ENCODE data around the gene CCL27. TPM values are rescaled to one million over a fixed set of nuclear protein-coding genes. Genes with fewer than 3 reads are reported as not detected.
A peak's percentile ranks its signal among the peaks of the same experiment; 100 is the strongest.

CCL27 gene
- polyA plus RNA-seq, 2 of the 4 experiments (the other 2 are of a cell fraction): 0.22 to 0.27 TPM

- ATAC-seq (no peak), DNase-seq (ENCODE audit: low read depth in 1 of 2, low spot score in 1 of 2) (no peak), FAIRE-seq (no peak)
- Histone ChIP-seq H3K4me3 (no peak overlapping the region), H3K27ac (no peak overlapping the region), H3K4me1 (peaks cover under 1% of the 10 kb centered on the region; the same call in 2 of the 3 replicates), H3K4me2 (no peak overlapping the region), H3K9me3 (0 out of 3 replicates have a peak, but pooled peaks cover 4% of the 10 kb centered on the region)
- WGBS (ENCODE audit: missing lambda C conversion rate): 80% methylated on average over 5 of the region's 5 CpGs
- ChIA-PET POLR2A (no interaction called here), CTCF (interaction anchor here (0.8 to 3.8 kb wide), 5 partner anchors 9 to 36 kb away, joined by 3 to 23 read pairs (median 5); no protein-coding TSS in a partner anchor)
- TF ChIP-seq EHMT2 (IDR thresholded peaks at IDR 0.05; ENCODE audit: low read depth) (no peak), MAFK (IDR thresholded peaks at IDR 0.05; ENCODE audit: partially characterized antibody) (peak; percentile 87)
These were observed 7.5 kb upstream of the CCL27 start for GRCh38 chr9:34669809-34670562.

- CTCF ChIA-PET: interaction anchor here (1.2 to 12.1 kb wide), 11 partner anchors 9 to 332 kb away, joined by 3 to 288 read pairs (median 4); partner anchors contain the start of genes GALT, IL11RA and SIGMAR1
- H3K4me1 ChIP-seq: peaks cover 8% of the 10 kb centered on the region
- DNase-seq (ENCODE audit: low read depth in 1 of 2, low spot score in 1 of 2) (peak; percentile 95 to 99), ATAC-seq (peak; percentile 79 to 86), FAIRE-seq (peak; percentile 28)
- peak overlapping the region; percentile 96 for H3K4me2 ChIP-seq
- under 1% methylated on average over 26 of the region's 55 CpGs for WGBS (ENCODE audit: missing lambda C conversion rate)
- TF ChIP-seq RCOR1 (IDR thresholded peaks at IDR 0.05; ENCODE audit: low read depth, low read length) (no peak), CEBPB (IDR thresholded peaks at IDR 0.05) (peak; percentile 30 to 65; a peak in 3 of 4 replicates), MAZ (IDR thresholded peaks at IDR 0.05; ENCODE audit: borderline replicate concordance, low read depth, low read length) (peak; percentile 79; the same call in 1 of the 2 replicates), HMGXB4 (CRISPR knock-in tag; IDR thresholded peaks at IDR 0.05; ENCODE audit: borderline replicate concordance) (peak; percentile 44; the same call in 1 of the 2 replicates), ZSCAN20 (CRISPR knock-in tag; IDR thresholded peaks at IDR 0.05) (no peak), JUN (IDR thresholded peaks at IDR 0.05) (peak in 1 of 2 experiments; percentile 77; a peak in 3 of 5 replicates), BCL3 (IDR thresholded peaks at IDR 0.05) (no peak), HOXA7 (CRISPR knock-in tag; IDR thresholded peaks at IDR 0.05) (peak; percentile 78; the same call in 1 of the 2 replicates), CHD2 (IDR thresholded peaks at IDR 0.05; ENCODE audit: low read length, partially characterized antibody) (peak; percentile 8), PBX3 (IDR thresholded peaks at IDR 0.05) (no peak), NR3C1 (IDR thresholded peaks at IDR 0.05) (no peak), HOXB13 (CRISPR knock-in tag; IDR thresholded peaks at IDR 0.05; ENCODE audit: low read depth) (no peak), RARB (CRISPR knock-in tag; IDR thresholded peaks at IDR 0.05) (0 out of 2 replicates have a peak, but pooled peaks have one; percentile 15), FOSL2 (IDR thresholded peaks at IDR 0.05) (no peak), FOSL2 (CRISPR knock-in tag; IDR thresholded peaks at IDR 0.05) (0 out of 2 replicates have a peak, but pooled peaks have one; percentile 1), PHF8 (IDR thresholded peaks at IDR 0.05; ENCODE audit: borderline replicate concordance, low read depth) (peak; percentile 85; the same call in 1 of the 2 replicates), POLR2A (IDR thresholded peaks at IDR 0.05; ENCODE audit: low read length) (peak; percentile 47), MAX (IDR thresholded peaks at IDR 0.05) (peak; percentile 3)
- H3K9me3 ChIP-seq: 0 out of 3 replicates have a peak, but pooled peaks cover 4% of the 10 kb centered on the region
- peak overlapping the region; percentile 96 to 97 for H3K27ac ChIP-seq
- peak overlapping the region; percentile 93 for H3K4me3 ChIP-seq
- POLR2A ChIA-PET: interaction anchor here (0.6 to 1.3 kb wide), 6 partner anchors 14 to 1380 kb away, joined by 3 to 6 read pairs (median 5); partner anchors contain the start of genes GALT and IL11RA
These were observed 3.2 kb upstream of the CCL27 start for GRCh38 chr9:34665381-34666250.
